Lower lobe of right lung (tissue), 2 donors: ENCODE data around the gene CLEC2D. TPM values are rescaled to one million over a fixed set of nuclear protein-coding genes. Genes with fewer than 3 reads are reported as not detected.

Experiments used
- ATAC-seq, 2 donors: fragments of 200-7000 bp; cut with Tn5 transposase; one replicate each; pipeline ENCODE4 v1.9.1; 2020 to 2022; ENCODE audit warnings: mild to moderate bottlenecking in 2 of 2, moderate library complexity in 2 of 2
- DNase-seq: peaks from one replicate; pipeline ENCODE4 v3.0.0-alpha.2; 2020
- H3K27ac ChIP-seq: fragments of 200-600 bp; one replicate; pipeline ENCODE4 v1.8.0; 2022
- H3K27me3 ChIP-seq: fragments of 200-600 bp; one replicate; pipeline ENCODE4 v1.8.0; 2022; ENCODE audit warnings: low read depth
- H3K36me3 ChIP-seq: fragments of 200-600 bp; one replicate; pipeline ENCODE4 v1.8.0; 2022; ENCODE audit warnings: mild to moderate bottlenecking
- H3K4me1 ChIP-seq: fragments of 200-600 bp; one replicate; pipeline ENCODE4 v1.8.0; 2022
- H3K4me3 ChIP-seq: fragments of 200-600 bp; one replicate; pipeline ENCODE4 v1.8.0; 2022; ENCODE audit warnings: mild to moderate bottlenecking
- H3K9me3 ChIP-seq: fragments of 200-600 bp; one replicate; pipeline ENCODE4 v1.8.0; 2022
- intact Hi-C: fragments of 100-400 bp; cut with DNase I; formaldehyde crosslinking; loops from one replicate; pipeline ENCODE4 v1.11.0; 2022
- long read RNA-seq: library from polyadenylated mRNA; unstranded; transcript quantifications from one replicate; pipeline ENCODE4 v2.0.0, GENCODE V29; 2021
- total RNA-seq: library from RNA; stranded (reverse); fragmentation: NEBNext Ultra II Directional; extraction: Animal tissue kit (Norgen Biotek cat#: 25700); gene quantifications from one replicate; pipeline ENCODE4 v1.2.1, GENCODE V29; 2021
- TF ChIP-seq, protein P1 (sequence below): fragments of 200-600 bp; IDR thresholded peaks from one replicate; pipeline ENCODE4 v1.8.0; 2022; ENCODE audit warnings: antibody characterized with exemption, mild to moderate bottlenecking
- donor health status: DM: no; HTN: yes; CAD: no; lungs with severe emphysema.

CLEC2D gene
- 13.9 TPM for total RNA-seq
- long read RNA-seq, full-length matches to known transcripts = 2 of 11 reads
- long read RNA-seq, partial matches to known transcripts = 2 of 11 reads
- long read RNA-seq, other reads (novel, unspliced or antisense) = 7 of 11 reads

- no peak for DNase-seq
- no peaks in the 10 kb centered on the region for H3K27me3 ChIP-seq
- ATAC-seq = no peak
- no peaks in the 10 kb centered on the region for H3K9me3 ChIP-seq
- peak within 1 kb of the TSS; percentile 10 for H3K27ac ChIP-seq
- H3K4me1 ChIP-seq = peaks cover 14% of the 10 kb centered on the region
- TF ChIP-seq, protein P1, sequence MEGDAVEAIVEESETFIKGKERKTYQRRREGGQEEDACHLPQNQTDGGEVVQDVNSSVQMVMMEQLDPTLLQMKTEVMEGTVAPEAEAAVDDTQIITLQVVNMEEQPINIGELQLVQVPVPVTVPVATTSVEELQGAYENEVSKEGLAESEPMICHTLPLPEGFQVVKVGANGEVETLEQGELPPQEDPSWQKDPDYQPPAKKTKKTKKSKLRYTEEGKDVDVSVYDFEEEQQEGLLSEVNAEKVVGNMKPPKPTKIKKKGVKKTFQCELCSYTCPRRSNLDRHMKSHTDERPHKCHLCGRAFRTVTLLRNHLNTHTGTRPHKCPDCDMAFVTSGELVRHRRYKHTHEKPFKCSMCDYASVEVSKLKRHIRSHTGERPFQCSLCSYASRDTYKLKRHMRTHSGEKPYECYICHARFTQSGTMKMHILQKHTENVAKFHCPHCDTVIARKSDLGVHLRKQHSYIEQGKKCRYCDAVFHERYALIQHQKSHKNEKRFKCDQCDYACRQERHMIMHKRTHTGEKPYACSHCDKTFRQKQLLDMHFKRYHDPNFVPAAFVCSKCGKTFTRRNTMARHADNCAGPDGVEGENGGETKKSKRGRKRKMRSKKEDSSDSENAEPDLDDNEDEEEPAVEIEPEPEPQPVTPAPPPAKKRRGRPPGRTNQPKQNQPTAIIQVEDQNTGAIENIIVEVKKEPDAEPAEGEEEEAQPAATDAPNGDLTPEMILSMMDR = no peak
- intact Hi-C loops = no loop called here
- H3K36me3 ChIP-seq = peaks cover 7% of the 10 kb centered on the region
- H3K4me3 ChIP-seq = peak within 1 kb of the TSS; percentile 24
Measured at GRCh38 chr12:9669534-9669933, at the start of gene CLEC2D. Gene CLEC2D (plus strand): TSS chr12:9669713. CDS start chr12:9669735, 22 bp downstream.

- DNase-seq (no peak), ATAC-seq (no peak)
- Histone ChIP-seq H3K27ac (no peak overlapping the region), H3K27me3 (no peaks in the 10 kb centered on the region), H3K4me1 (no peaks in the 10 kb centered on the region), H3K36me3 (no peaks in the 10 kb centered on the region), H3K9me3 (peaks cover 8% of the 10 kb centered on the region), H3K4me3 (no peak overlapping the region)
- TF ChIP-seq, protein P1 = no peak
- intact Hi-C loops = no loop called here
Measured at GRCh38 chr12:9625019-9625418, 44.5 kb upstream of the CLEC2D start.

- H3K4me1 ChIP-seq = no peaks in the 10 kb centered on the region
- no peaks in the 10 kb centered on the region for H3K27me3 ChIP-seq
- no peaks in the 10 kb centered on the region for H3K36me3 ChIP-seq
- TF ChIP-seq, protein P1 = no peak
- H3K4me3 ChIP-seq = no peak overlapping the region
- DNase-seq (no peak), ATAC-seq (no peak)
- intact Hi-C loops = no loop called here
- H3K9me3 ChIP-seq = peaks cover 8% of the 10 kb centered on the region
- H3K27ac ChIP-seq = no peak overlapping the region
Measured at GRCh38 chr12:9626291-9626690, 43.2 kb upstream of the CLEC2D start.

DNA sequence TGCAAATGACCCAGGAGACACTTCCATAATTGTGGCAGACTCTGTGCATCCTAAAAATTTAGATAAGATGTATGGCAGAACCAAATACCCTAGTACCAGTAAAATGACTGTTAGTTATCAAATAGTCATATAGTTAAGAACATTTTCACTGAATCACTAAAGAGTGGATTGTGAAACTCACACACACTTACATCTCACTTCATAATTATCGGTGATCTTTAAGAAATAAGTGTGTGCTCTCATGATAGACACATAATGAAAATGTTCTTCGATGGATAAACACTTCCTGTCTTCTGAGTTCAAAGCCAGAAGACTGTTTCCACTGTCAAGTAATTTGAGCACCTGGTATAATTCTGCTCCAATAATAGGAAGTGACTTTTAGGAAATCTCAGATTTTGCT is 42.7 kb upstream of the CLEC2D start:
- intact Hi-C loops = no loop called here
- TF ChIP-seq, protein P1 = no peak

DNA sequence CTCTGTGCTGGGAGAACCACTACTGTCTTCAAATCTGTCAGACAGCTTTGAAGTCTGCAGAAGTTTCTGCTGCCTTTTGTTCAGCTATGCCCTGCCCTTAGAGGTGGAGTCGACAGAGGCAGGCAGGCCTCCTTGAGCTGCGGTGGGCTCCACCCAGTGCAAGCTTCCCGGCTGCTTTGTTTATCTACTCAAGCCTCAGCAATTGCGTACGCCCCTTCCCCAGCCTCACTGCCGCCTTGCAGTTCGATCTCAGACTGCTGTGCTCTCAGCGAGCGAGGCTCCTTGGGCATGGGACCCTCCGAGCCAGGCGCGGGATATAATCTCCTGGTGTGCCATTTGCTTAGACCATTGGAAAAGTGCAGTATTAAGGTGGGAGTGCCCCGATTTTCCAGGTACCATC is 36.7 kb upstream of the CLEC2D start:
- no peaks in the 10 kb centered on the region for H3K27me3 ChIP-seq
- no peak overlapping the region for H3K4me3 ChIP-seq
- intact Hi-C loops = no loop called here
- H3K36me3 ChIP-seq = no peaks in the 10 kb centered on the region
- DNase-seq (no peak), ATAC-seq (no peak)
- peaks cover 12% of the 10 kb centered on the region for H3K4me1 ChIP-seq
- no peak overlapping the region for H3K27ac ChIP-seq
- TF ChIP-seq, protein P1 = no peak
- no peaks in the 10 kb centered on the region for H3K9me3 ChIP-seq

More for the DNA sequence above, 42.7 kb upstream of the CLEC2D start:
- Histone ChIP-seq H3K27me3 (no peaks in the 10 kb centered on the region), H3K27ac (no peak overlapping the region), H3K36me3 (no peaks in the 10 kb centered on the region), H3K9me3 (peaks cover 8% of the 10 kb centered on the region), H3K4me3 (no peak overlapping the region), H3K4me1 (no peaks in the 10 kb centered on the region)
- ATAC-seq (no peak), DNase-seq (no peak)
